Measurements from ENCODE around the gene SMG5. TPM values are rescaled to one million over a fixed set of nuclear protein-coding genes. Genes with fewer than 3 reads are reported as not detected.

SMG5 gene
- total RNA-seq, 1 experiment from 2014 or later, result 126 TPM

- ATAC-seq, result no peak
Observed at GRCh38 chr1:156303241-156303640, 20.6 kb upstream of the SMG5 start.

GRCh38 chr1:156298852-156299357 lies 16.3 kb upstream of the SMG5 start, which contains the start of gene VHLL:
VHLL (minus strand) TSS chr1:156299307; CDS start chr1:156299189, 118 bp downstream.
- Histone ChIP-seq H2AFZ (ENCODE audit: low read length) (no peak within 1 kb of the TSS), H3K79me2 (ENCODE audit: low read length) (no peaks in the 10 kb centered on the region), H3K9me2 (replicated peaks; ENCODE audit: low read length) (no peaks in the 10 kb centered on the region), H3K27ac (ENCODE audit: low read length) (no peak within 1 kb of the TSS), H3K4me2 (ENCODE audit: low read length) (no peak within 1 kb of the TSS), H3F3A (ENCODE audit: low read length, unreplicated experiment) (no peaks in the 10 kb centered on the region), H3K27me3 (ENCODE audit: low read length) (no peaks in the 10 kb centered on the region), H3K9ac (ENCODE audit: low read length) (no peak within 1 kb of the TSS), H3K36me3 (ENCODE audit: low read depth, low read length) (peaks cover 2% of the 10 kb centered on the region; the same call in 1 of the 2 replicates), H3K4me1 (ENCODE audit: insufficient read depth, low read length) (peaks cover 9% of the 10 kb centered on the region; the same call in 1 of the 2 replicates), H3K4me3 (ENCODE audit: low read length) (no peak within 1 kb of the TSS), H4K20me1 (ENCODE audit: low read length) (no peaks in the 10 kb centered on the region), H3K9me3 (ENCODE audit: low read length) (no peaks in the 10 kb centered on the region)
- no peak for TF ChIP-seq EZH2phosphoT487 (IDR thresholded peaks at IDR 0.05; ENCODE audit: borderline replicate concordance, low read length)
- no peak for TF ChIP-seq EZH2 (IDR thresholded peaks at IDR 0.05; ENCODE audit: low read length, unreplicated experiment)
- TF ChIP-seq CTCF (conservative IDR thresholded peaks at IDR 0.05; ENCODE audit: low read depth, low read length), result no peak
- DNase-seq, result no peak
- CTCF ChIA-PET, result no interaction called here
- no peak for ATAC-seq
- POLR2A ChIA-PET (ENCODE audit: unreplicated experiment), result no interaction called here
- no TSS peak for BruUV-seq (replicated peaks)
- intact Hi-C loops (cut with micrococcal nuclease), result no loop called here

More at GRCh38 chr1:156303241-156303640, 20.6 kb upstream of the SMG5 start:
- TF ChIP-seq EZH2 (IDR thresholded peaks at IDR 0.05; ENCODE audit: low read length, unreplicated experiment) (no peak), CTCF (conservative IDR thresholded peaks at IDR 0.05; ENCODE audit: low read depth, low read length) (no peak), EZH2phosphoT487 (IDR thresholded peaks at IDR 0.05; ENCODE audit: borderline replicate concordance, low read length) (no peak)
- no peak overlapping the region for H3K9ac ChIP-seq (ENCODE audit: low read length)
- ChIA-PET POLR2A (ENCODE audit: unreplicated experiment) (no interaction called here), CTCF (no interaction called here)
- H2AFZ ChIP-seq (ENCODE audit: low read length), result no peak overlapping the region
- no peak for DNase-seq
- H3F3A ChIP-seq (ENCODE audit: low read length, unreplicated experiment), result no peaks in the 10 kb centered on the region
- no peak overlapping the region for H3K4me3 ChIP-seq (ENCODE audit: low read length)
- H3K27me3 ChIP-seq (ENCODE audit: low read length), result no peaks in the 10 kb centered on the region
- H3K4me1 ChIP-seq (ENCODE audit: insufficient read depth, low read length), result no peaks in the 10 kb centered on the region
- H4K20me1 ChIP-seq (ENCODE audit: low read length), result no peaks in the 10 kb centered on the region
- no peak overlapping the region for H3K27ac ChIP-seq (ENCODE audit: low read length)
- H3K9me3 ChIP-seq (ENCODE audit: low read length), result no peaks in the 10 kb centered on the region
- BruUV-seq (replicated peaks), result no TSS peak
- H3K4me2 ChIP-seq (ENCODE audit: low read length), result no peak overlapping the region
- peaks cover 17% of the 10 kb centered on the region for H3K36me3 ChIP-seq (ENCODE audit: low read depth, low read length)
- intact Hi-C loops (cut with micrococcal nuclease), result no loop called here
- no peaks in the 10 kb centered on the region for H3K9me2 ChIP-seq (replicated peaks; ENCODE audit: low read length)
- no peaks in the 10 kb centered on the region for H3K79me2 ChIP-seq (ENCODE audit: low read length)

- TF ChIP-seq EZH2 (IDR thresholded peaks at IDR 0.05; ENCODE audit: low read length, unreplicated experiment) (no peak), EZH2phosphoT487 (IDR thresholded peaks at IDR 0.05; ENCODE audit: borderline replicate concordance, low read length) (no peak), CTCF (conservative IDR thresholded peaks at IDR 0.05; ENCODE audit: low read depth, low read length) (no peak)
- peak; percentile 23 for ATAC-seq
- Histone ChIP-seq H3K36me3 (ENCODE audit: low read depth, low read length) (no peaks in the 10 kb centered on the region), H2AFZ (ENCODE audit: low read length) (peak within 1 kb of the TSS; percentile 94), H3K27me3 (ENCODE audit: low read length) (no peaks in the 10 kb centered on the region), H3F3A (ENCODE audit: low read length, unreplicated experiment) (no peaks in the 10 kb centered on the region), H3K9ac (ENCODE audit: low read length) (peak within 1 kb of the TSS; percentile 60), H3K79me2 (ENCODE audit: low read length) (no peaks in the 10 kb centered on the region), H4K20me1 (ENCODE audit: low read length) (no peaks in the 10 kb centered on the region), H3K4me2 (ENCODE audit: low read length) (peak within 1 kb of the TSS; percentile 90), H3K9me3 (ENCODE audit: low read length) (no peaks in the 10 kb centered on the region), H3K4me1 (ENCODE audit: insufficient read depth, low read length) (peaks cover 15% of the 10 kb centered on the region; the same call in 1 of the 2 replicates), H3K9me2 (replicated peaks; ENCODE audit: low read length) (no peaks in the 10 kb centered on the region), H3K4me3 (ENCODE audit: low read length) (peak within 1 kb of the TSS; percentile 73), H3K27ac (ENCODE audit: low read length) (no peak within 1 kb of the TSS)
- BruUV-seq (replicated peaks), result no TSS peak
- POLR2A ChIA-PET (ENCODE audit: unreplicated experiment), result interaction anchor here (0.7 kb wide), 2 partner anchors 13 to 21 kb away, joined by 3 to 4 read pairs; partner anchors contain the start of gene SMG5
- peak; percentile 69 for DNase-seq
- intact Hi-C loops (cut with micrococcal nuclease), result no loop called here
- CTCF ChIA-PET, result no interaction called here
Observed at GRCh38 chr1:156295391-156295947, 12.8 kb upstream of the SMG5 start, which contains the start of gene GLMP. GLMP (minus strand) TSS chr1:156295679; CDS start chr1:156295645, 34 bp downstream.
